ENCODE data around the gene NDUFA8.
"Not testable (repeated sequence)": the region's sequence is repeated elsewhere in the genome, so short reads cannot be mapped to it uniquely, and the experiment has no call there.

The NDUFA8 gene

GRCh38 chr9:122119166-122119521, 40.4 kb downstream of the NDUFA8 start:
- DNase-seq: no peak

GRCh38 chr9:122118343-122119165, 41.0 kb downstream of the NDUFA8 start:
- DNase-seq: no peak

GRCh38 chr9:122117241-122117640, 42.3 kb downstream of the NDUFA8 start:
- not testable (repeated sequence) for DNase-seq

DNA sequence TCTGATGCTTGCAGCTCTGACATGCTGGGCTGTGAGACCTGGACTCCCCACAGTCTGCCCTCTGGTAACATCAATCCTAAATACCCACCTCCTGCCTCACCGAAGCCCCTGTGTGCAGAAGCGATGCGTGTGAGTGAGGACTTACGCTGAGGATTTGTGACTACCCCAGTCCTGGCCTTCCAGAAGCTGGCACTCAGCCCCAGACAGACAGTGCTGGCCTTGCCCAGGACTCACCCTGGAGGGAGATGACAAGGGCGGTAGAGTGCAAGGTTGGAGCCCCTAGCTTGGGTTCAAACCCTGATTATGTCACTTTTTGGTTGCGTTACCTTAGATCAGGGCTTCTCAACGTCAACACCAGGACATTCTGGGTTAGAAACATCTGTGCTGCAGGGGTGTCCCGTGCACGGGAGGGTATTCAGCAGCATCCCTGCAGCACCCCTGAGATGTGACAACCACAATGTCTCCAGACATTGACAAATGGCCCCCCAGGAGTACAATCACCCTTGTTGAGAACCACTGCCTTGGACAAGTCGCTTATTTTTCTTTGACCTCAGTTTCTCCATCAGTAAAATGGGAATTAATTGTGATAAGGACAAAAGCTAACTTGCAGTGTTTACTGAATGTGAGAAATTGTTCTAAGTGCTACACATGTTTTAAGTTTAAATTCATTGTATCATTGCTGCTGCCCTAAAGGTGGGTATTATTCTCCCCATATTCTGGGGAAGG, 43.0 kb downstream of the NDUFA8 start:
- DNase-seq: no peak

GRCh38 chr9:122116040-122116439, 43.5 kb downstream of the NDUFA8 start:
- no peak for DNase-seq

- DNase-seq: no peak
Measured at GRCh38 chr9:122115176-122116035, 44.2 kb downstream of the NDUFA8 start.

- no peak for DNase-seq
Measured at GRCh38 chr9:122113574-122113973, 46.0 kb downstream of the NDUFA8 start.

GRCh38 chr9:122112238-122112637, 47.3 kb downstream of the NDUFA8 start:
- DNase-seq: no peak

GRCh38 chr9:122111413-122112085, 48.0 kb downstream of the NDUFA8 start:
- DNase-seq: no peak

- no peak for DNase-seq
Measured at GRCh38 chr9:122110100-122110833, 49.3 kb downstream of the NDUFA8 start.

DNA sequence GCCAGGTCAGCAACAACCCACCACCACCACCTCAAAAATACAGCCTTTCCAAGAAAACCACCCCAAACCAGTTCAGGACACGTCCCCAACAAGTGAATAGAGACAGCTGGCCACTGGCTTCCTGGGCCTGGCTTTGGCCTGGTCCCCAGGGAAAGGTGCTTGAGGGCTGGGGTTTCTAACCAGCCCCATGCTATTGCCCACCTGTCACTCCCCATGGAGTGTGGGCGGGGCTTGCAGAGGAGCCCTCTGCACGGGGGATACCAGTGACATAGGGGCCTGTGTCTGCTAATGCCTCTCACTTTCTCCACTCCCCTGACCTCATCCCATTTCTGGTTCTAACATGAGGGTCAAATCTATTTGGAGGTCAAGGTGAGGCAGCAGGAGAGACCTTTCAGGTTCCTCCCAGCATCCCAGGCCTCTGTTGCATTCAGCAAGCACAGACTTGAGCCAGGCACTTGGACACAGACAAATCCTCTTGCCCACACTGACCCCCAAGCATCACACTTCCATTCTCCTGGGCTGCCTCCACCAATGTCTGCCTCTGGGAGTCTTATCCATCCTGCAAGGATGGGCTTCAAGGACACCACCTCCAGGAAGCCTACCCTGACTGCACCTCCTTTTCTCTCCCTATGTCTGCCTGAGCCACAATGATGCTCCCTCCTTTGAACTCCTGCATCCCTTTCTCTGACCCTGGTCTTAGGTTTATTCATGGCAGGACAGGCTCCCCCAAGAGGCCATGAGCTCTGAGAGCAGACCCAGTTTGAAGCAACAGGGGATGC, 50.4 kb downstream of the NDUFA8 start:
- DNase-seq: no peak

DNA sequence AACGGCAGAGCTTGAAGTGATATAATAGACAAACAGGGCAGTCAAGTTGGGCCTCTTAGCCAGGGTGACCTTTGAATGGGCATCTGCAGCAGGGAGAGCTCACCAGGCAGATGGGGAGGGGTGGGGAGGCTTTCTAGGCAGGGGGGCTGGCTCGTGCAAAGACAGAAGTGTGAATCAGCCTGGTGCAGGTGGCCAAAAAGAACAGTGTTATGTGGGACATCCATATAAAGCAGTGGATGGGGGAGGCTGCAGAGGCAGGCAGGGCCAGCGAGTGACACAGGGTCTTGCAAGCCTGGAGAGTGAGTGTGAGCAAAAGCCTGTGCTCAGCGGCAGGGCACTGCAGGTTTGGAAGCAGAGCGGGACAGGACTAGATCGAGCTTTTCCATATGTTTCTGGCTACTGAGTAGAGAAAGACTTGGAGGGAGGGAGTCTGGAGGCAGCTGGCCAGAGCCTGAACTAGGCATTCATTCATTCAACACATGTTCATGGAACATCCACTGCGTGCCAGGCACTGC, 52.2 kb downstream of the NDUFA8 start:
- DNase-seq: no peak

- DNase-seq: no peak
Measured at GRCh38 chr9:122106576-122106975, 53.0 kb downstream of the NDUFA8 start.

GRCh38 chr9:122103985-122104384, 55.6 kb downstream of the NDUFA8 start:
- no peak for DNase-seq

DNA sequence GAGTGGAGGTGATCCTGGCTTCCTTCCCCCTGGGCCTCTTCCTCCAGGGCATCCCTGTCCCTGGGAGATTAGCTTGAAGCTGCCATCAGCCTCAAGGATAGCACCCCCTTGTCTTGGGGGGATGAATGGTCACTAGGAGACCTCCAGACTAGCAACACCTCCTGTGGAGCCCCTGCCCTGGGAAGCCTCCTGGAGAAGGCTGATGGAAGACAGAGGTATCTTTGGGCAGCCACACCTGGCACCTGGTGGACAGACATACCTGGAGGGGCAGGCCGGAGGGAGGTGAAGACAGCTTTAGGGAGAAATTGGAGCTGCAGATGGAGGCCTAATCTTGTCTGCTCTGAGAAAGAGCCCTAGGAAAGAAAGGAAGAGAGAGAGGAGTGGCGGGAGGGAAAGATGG, 57.4 kb downstream of the NDUFA8 start:
- no peak for DNase-seq

GRCh38 chr9:122100756-122101155, 58.8 kb downstream of the NDUFA8 start:
- DNase-seq: no peak

DNA sequence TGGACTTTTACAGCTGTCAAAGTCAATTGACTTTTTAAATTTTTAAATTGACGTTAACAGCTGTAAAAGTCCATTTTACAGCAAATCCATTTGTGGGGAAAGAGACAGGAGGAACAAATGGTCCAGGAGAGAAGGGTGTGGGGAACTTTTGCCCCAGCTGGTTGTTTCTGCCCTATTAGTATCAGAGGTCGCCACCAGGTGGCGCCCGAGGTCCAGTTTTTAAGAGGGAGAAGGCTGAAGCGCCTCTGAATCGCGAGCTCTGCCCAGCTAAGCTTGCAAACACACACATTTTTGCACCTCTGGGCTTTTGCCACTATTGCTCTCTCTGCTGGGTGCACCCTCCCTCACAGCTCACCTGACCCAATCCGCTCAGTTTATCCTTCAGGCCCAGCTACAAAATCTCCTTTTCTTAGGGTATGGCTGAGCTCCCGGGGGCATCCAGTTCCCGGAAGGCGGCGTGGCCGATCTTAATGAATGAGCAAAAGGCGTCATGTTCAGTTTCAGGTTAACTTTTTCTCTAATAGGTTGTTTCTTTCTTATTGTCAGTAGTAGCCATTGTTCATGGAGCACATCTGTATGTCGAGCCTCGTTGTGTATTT, 60.2 kb downstream of the NDUFA8 start:
- peak in 1 of 2 experiments; percentile 75 for DNase-seq

GRCh38 chr9:122097679-122098315, 61.8 kb downstream of the NDUFA8 start:
- no peak for DNase-seq

DNA sequence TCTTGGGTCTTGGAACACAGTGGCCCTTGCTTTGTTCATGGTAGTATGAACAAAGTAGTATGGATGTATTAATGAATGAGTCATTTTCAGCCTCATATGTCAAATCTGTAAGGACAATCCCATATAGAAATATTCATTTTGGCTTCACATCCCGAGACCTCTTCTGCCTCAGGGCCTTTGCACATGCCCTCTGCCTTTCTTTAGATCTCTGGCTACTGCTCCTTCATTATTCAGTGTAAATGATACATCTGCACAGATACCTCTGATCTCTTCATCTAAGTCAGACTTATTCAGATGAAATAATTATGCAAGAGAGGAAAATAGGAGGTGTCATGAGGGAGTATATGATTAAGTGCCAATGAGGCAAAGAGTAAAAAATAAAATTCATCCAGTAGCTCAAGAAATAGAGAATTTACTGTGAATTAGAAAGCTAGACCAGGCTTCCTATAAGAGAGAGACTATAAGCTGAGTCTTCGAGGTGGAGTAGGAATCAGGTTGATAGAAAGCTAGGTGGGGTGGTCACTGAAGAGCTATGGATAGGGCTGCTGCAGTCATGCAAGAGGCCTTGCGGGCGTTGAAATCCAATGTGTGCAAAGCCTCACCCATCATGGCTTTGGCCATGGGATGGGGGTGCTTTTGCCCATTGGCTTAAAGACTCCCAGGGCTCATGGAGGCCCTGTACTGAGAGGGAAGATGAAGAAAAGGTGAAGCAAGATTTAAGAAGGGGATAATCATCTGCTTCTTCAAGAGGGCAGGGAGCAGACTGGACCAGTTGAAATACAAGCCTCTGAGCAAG, 62.8 kb downstream of the NDUFA8 start:
- no peak for DNase-seq
